ENCODE data around the gene VMP1.
A peak's percentile ranks its signal among the peaks of the same experiment; 100 is the strongest.
"Not testable (repeated sequence)": the region's sequence is repeated elsewhere in the genome, so short reads cannot be mapped to it uniquely, and the experiment has no call there.

The VMP1 gene

DNA sequence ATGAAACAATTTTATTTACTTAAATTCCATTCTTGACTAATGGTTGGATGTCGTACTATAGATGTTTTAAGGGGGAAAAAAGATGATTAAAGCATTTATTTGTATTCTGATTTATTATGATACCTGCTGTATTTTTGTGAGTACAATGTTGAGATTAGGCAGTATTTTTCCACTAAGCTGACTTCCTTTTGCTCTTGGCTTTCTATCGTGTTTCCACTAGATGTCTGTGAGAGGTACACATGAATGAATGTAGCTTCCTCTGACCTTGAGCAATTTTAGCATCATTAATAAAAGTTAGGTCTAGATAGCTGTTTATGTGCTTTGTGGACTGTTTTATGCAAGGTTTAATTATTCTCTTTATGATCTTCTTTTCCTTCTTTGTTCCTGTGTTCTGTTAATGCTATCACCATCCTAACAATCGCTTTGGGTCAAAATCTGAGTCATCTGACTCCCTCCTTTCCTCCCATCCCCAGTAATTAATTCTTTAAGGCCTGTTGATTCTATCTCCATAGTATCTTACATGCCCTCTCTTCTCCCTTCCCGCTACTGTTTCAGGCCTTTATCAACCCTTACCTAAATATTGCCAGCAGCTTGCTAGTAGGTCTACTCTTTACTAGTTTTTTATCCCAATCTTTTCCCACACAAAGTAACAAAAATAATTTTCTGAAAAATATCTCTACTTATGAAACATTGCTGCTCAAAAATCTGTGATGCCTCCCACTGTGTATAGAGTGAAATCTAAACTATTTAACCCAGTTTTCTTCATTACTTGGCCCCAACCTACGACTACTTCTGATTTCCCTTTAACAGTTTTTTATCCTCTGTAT, 76.0 kb downstream of the VMP1 start:
- DNase-seq = peak; percentile 77

DNA sequence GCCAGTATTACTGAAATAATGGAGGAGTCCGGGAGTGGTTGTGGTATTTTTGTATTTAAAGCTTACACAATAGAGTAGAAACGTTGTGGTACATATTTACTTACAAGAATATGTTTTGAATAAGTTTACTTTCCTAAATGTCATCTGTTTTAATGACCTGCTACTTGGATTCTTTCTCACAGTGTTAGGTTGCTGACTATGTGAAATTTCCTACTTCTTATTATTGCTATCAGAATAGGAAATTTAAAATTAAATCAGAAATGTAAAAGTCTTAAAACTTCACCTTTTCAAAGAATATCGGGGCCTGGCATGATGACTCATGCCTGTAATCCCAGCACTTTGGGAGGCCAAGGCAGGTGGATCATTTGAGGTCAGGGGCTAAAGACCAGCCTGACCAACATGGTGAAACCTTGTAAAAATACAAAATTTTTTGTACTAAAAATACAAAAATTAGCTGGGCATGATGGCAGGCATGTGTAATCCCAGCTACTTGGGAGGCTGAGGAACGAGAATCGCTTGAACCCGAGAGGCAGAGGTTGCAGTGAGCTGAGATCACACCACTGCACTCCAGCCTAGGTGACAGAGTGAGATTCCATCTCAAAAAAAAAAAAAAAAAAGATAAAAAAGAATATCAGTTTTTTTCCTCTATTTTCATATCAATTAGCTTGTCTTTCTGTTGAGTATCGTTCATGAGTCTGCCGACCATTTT, 77.8 kb downstream of the VMP1 start:
- DNase-seq = peak; percentile 18

DNA sequence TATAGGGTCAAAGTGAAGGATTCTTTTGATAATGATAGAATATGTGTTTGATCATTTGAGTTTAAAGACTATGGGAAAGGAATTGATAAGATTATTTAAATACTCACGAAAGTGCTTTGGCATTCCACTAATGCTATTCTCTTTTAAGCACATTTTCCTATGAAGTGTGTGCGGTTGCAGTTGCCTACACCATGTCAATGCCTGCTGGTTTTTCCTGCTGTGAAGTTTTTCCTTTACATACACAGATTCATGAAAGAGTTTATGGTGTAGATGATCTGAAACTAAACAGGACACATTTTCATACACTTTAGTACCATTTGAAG, 78.7 kb downstream of the VMP1 start:
- DNase-seq = no peak

DNA sequence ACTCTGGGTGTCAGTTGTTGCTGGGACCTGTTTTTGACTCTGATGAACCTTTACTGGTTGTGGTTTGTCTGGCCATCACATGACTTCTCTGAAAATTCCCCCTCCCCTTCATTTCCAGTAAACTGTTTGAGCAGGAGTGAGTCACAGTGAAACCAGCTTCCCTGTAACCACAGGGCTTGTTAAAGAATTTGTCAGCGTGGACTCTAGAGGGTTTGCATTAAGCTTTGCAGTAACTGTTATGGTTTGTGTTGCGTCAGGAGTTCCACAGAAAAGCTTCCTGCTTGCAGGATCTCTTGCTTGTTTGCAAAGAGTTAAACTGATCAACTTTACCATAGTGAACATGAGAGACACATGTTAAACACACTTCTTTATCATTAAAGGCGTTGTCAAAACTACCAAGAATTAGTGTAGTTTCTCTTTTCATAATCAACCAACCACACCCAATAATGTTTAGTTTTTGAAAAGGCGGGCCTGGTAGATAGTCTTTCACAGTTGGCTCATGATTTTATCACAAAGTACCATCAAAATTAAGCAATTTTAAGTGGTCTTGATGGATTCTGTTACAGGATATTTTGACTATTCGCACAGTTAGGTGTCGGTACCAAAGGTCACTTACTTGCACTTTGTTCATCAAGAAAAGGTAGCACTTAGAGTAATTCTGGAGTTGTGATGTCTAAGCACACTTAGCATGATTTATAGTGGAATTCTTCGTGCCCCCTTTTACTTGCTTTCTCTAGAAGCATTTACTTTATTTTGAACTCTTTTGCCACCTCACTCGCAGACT, 79.3 kb downstream of the VMP1 start:
- DNase-seq = peak; percentile 88

DNA sequence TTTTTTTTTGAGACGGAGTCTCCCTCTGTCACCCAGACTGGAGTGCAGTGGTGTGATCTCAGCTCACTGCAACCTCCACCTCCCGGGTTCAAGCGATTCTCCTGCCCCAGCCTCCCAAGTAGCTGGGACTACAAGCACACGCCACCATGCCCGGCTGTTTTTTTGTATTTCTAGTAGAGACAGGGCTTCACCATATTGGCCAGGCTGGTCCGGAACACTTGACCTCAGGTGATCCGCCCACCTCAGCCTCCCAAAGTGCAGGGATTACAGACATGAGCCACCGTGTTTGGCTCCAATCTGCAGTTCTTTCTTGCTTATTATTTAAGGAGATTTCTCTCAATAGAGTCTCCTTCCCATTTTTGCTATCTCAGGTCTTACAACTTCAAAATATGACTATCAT, 82.4 kb downstream of the VMP1 start:
- not testable (repeated sequence) for DNase-seq

DNA sequence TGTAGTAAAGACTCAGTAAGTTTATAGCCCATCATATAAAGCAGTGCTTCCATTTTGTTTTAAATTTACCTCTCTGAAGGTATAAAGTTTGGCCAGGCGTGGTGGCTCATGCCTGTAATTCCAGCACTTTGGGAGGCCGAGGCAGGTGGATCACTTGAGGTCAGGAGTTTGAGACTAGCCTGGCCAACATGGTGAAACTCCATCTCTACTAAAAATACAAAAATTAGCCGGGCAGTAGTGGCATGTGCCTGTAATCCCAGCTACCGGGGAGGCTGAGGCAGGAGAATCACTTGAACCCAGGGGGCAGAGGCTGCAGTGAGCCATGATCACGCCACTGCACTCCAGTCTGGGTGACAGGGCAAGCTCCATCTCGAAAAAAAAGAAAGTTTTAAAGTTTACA, 83.0 kb downstream of the VMP1 start:
- DNase-seq = not testable (repeated sequence)

DNA sequence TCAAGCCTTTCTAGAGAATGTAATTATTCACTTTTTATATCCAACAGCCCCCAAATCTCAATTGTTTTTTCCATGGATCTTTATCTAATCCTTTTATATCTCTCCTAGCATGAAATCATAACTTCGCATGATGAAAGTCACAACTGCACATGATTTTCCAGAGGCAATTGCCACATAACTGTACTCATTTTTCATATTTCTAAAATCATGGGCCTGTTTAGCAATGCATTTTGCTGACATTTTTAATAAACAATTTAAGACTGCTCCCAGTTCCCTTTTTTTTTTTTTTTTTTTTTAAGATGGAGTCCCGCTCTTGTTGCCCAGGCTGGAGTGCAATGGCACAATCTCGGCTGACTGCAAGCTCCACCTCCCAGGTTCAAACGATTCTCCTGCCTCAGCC, 83.5 kb downstream of the VMP1 start:
- no peak for DNase-seq

DNA sequence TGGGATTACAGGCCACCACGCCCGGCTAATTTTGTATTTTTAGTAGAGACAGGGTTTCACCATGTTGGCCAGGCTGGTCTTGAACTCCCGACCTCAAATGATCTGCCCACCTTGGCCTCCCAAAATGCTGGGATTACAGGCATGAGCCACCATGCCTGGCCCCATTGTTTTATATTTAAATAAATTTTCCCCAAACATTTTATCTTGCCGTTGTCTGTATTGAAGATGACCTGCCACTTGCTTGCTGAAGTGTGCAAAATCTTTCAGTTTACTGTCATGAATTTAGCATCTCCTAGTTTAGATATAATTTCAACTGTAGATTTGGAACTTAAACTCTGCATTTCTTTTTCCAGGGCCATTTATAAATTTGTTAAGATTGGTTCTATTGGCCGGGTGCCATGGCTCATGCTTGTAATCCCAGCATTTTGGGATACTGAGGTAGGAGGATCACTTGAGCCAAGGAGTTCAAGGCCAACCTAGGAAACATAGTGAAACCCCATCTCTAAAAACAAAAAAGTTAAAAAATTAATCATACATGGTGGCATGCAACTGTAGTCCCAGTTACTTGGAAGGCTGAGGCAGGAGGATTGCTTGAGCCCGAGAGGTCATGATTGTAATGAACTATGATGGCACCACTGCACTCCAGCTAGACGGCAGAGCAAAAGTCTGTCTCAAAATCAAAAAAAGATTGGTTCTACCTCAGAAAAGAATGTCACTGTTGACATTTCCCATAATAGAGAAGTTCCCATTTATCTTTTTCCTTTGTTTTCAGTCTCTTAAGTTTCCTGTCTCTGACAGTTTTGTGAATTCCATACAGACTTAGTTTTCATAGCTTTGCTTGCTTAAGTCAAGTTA, 84.4 kb downstream of the VMP1 start:
- DNase-seq = no peak

DNA sequence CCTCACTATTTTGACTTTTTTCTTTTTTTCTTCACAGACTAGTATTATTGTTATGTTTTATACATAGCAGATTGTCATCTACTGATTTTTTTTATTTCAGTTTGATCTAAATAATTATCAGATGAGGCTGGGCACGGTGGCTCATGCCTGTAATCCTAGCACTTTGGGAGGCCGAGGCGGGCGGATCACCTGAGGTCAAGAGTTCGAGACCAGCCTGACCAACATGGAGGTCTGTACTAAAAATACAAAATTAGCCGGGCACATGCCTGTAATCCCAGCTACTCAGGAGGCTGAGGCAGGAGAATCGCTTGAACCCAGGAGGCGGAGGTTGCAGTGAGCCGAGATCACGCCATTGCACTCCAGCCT, 85.0 kb downstream of the VMP1 start:
- not testable (repeated sequence) for DNase-seq

DNA sequence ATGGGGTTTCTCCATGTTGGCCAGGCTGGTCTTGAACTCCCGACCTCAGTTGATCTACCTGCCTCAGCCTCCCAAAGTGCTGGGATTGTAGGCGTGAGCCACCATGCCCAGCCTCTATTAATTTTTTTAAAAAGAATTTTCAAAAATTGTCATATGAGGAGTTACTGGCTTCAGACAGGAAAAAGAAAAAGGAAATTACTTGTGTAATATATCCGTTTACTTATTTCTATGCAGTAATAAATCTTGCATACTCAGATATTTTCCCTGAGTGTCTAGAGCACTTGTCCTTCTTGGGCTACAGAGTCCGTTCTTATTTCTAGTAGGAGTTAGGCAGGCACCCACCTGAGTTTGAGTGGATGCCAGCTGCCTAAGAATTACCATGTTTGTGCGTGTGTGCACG, 85.8 kb downstream of the VMP1 start:
- no peak for DNase-seq

DNA sequence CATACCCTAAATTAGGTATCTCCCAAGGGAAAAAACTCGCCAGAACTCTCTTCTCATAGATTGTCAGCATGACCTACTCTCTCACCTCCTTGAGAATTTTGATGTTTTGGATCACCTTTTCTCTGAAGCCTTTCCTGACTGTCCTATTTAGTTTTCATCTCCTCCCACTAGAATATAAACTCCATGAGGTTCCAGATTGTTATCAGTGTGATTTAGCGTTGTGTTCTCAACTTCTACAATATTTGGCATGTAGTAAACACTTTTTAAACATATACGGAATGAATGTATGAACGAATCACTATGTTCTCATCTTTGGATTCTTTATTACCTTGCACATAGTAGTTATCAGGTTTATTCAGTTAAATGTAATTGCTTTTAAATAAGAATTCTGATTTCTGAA, 88.7 kb downstream of the VMP1 start:
- no peak for DNase-seq

DNA sequence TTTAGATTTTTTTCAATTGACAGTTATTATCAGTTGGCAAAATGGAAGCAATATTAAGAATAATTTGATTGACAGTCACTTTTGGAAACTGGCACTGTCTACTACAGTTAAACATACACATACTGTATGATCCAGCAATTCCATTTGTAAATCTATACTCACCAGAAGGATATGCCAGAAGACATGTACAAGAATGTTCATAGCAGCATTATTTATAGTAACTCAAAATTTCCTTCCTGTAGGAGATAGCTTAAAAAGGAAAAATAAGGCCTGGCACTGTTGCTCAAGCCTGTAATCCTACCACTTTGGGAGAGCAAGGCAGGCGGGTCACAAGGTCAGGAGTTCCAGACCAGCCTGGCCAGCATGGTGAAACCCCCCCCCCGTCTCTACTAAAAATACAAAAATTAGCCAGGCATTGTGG, 89.3 kb downstream of the VMP1 start:
- DNase-seq = no peak

DNA sequence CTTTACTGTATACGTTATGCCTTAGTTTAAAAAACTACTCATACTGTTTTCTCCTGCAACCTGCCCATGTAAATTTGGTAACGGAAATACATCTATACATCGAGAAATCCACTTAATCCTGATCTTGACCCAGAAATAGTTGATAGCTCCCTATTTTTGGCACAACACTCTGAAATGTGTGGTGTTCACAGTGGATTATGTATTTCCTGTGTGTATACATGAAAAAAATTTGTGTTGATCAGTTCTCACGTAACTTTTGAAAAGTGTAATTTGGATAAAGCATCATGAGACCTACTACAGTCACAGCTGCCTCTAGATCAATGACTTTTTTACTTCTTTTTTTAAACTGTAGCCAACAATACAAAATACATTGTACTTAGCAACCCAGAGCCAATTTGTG, 90.7 kb downstream of the VMP1 start:
- DNase-seq = no peak

DNA sequence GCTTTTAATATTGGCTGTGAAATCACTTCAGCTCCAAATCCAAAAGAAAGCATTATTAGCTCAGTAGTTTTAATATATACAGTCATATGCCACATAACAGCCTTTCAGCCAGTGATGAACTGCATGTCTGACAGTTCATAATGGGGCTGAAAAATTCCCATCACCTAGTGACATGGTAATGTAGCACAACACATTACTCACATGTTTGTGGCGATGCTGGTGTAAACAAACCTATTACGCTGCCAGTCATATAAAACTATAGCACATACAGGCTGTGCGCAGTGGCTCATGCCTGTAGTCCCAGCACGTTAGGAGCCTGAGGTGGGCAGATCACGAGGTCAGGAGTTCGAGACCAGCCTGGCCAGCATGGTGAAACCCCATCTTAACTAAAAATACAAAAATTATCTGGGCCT, 93.1 kb downstream of the VMP1 start:
- no peak for DNase-seq

DNA sequence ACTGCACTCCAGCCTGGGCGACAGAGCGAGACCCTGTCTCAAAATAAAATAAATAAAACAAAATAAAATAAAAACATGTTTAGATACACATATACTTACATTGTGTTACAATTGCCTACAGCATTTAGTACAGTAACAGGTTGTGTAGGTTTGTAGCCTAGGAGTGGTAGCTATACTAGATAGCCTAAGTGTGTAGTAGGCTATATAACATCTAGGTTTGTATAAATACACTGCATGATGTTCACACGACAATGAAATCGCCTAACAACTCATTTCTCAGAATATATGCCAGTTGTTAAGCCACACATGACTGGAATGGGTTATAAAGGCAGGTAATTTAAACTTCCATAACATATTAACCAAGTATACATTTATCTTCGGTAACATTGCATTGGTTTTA, 94.7 kb downstream of the VMP1 start:
- no peak for DNase-seq

DNA sequence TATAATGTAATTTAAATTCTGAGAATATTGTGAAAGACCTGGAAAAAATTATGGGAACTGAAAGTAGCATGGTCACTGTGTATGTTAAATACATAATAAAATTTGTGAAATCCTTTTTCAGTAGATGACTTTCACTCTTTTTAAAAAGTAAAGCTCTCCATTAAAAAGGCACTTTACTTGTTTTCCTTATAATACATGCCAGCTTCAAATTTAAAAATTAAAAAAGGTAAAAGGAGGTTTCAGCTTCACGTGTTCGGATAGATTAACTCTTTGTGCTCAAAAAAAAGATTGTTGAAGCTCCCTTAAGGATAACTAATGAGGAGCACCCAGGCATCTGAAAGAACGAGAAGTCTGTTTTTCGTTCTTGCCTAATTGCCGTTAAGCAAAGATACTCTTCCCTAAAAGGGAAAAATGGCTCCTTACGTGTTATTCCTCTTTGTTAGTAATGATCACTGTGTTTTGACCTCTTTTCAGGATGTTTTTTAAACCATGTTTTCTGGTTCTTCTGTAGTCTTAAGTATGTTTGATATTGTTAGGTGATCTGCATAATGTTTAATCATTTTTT, 97.5 kb downstream of the VMP1 start:
- DNase-seq = peak; percentile 68

DNA sequence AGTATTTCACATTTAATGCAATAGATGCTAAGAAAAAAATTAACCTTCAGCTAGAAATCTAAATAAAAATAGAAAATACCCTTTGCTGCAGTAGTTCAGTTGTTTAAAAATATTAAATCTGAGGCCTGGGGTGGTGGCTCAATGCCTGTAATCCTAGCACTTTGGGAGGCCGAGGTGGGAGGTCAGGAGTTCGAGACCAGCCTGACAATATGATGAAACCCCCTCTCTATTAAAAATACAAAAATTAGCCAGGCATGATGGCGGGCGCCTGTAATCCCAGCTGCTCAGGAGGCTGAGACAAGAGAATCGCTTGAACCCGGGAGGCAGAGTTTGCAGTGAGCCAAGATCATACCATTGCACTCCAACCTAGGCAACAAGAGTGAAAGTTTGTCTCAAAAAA, 98.9 kb downstream of the VMP1 start:
- DNase-seq = not testable (repeated sequence)

DNA sequence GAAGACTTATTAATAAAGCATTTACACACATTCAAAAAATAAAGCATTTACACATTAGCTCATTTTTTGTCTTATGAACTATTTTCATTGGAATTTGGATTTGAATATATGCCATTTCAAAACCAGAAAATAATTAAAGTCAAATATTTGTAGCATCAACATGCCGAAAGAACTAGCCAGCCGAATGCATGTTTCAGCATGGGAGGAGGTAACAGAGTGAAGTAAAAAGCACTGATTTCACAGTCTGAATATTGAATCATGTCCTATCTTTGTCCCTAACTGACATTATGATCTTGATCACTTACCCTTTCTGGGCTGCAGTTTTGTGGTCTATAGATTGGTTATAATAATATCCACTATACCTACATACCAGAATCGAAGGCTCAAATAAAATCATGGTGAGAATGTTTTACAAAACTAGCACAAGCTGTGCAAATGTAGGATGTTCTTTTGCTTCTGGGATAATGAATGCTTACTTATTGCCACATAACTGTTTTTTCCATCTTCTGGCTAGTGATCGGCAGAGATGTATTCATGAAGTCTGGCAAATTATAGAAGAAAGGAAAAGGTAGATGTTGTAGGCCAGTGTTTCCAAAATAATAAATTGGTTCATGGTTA, 100.5 kb downstream of the VMP1 start:
- no peak for DNase-seq

DNA sequence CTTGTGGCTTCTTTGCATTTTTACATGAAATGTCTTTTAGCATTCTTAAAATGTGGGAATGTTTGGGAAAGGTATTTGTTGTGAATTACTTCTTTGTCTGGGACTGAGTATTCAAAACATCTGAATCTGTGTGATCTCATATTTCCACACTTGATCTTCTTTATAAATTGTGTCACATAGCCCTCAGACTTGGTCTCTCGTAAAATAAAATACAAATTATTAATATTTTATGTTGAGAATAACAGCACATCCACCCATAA, 103.4 kb downstream of the VMP1 start:
- no peak for DNase-seq

DNA sequence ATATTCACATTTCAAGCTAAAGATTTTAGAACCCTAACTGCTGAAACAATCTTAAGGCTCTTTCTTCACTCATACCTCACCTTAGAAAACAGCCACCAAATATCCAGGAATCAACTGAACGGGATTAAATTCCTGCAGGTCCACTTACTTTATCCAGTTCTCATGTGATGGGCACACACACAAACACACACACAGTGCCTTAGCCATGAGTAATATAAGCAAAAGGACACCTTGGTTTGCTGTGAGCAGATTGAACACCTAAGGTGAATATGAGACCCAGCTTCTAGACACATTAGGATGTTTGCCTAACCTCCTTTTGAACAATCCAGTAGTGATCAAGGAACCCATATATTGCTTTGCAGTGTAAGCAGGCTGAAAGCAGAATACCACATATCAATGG, 103.8 kb downstream of the VMP1 start:
- DNase-seq = no peak

DNA sequence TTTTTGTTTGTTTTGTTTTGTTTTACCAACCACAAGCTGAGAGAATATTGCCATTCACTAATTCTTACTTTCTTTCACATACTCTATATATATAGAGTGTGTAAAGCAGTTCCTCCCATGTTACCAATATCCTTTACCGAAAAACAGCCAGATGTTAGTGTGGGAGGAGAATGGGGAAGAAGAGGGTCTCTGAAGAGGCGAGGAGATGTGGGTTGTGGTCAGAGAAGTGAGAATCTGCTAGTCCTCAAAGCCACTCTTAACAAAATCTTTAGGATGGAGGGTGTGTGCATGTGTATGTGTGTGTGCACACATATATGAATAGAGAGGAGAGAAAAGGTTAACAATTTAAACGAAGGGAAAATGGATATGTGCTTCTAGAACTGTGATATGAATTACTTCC, 104.7 kb downstream of the VMP1 start:
- DNase-seq = no peak

DNA sequence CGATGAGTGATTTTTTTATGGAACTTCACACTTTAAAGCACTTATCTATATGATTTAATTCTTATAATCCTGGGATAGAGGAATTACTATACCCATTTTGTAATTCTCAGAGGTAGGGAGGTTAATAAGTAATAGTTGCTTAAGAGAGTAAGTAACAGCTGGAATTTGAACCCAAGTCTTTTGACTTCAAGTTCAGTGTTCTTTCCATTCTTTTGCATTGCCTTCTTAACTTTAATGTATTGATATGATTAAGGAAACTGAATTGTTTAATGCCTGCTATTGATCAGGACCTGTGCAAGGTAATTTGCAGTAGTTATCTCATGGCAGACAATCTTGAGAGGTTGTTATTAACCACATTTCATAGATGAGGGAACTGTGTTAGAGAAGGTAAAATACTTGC, 106.8 kb downstream of the VMP1 start:
- DNase-seq = no peak

DNA sequence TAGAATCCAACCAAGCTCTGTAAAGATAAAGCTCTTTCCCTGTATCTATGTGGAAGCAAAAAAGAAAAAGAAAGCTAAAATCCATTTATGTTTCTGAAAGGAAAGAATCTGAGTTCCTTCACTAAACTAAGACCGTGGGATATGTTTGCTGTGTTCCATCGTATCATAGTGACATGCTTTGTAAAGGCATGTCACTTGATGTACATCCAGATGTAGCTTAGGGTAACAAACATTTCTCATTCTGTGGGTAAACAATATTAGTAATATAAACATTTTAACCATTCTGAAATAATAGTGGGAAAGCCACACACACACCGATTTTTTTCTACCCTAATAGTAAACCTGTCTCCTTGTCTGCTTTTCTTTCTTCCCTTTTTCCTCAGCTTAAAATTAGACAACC, 107.2 kb downstream of the VMP1 start:
- DNase-seq = no peak
